AG04450 (cell line): Measurements from ENCODE around the gene METTL2A. TPM values are rescaled to one million over a fixed set of nuclear protein-coding genes. Genes with fewer than 3 reads are reported as not detected.
A peak's percentile ranks its signal among the peaks of the same experiment; 100 is the strongest.
"Not testable (repeated sequence)": the region's sequence is repeated elsewhere in the genome, so short reads cannot be mapped to it uniquely, and the experiment has no call there.

Experiments
- CTCF ChIA-PET: fragments of 300-600, 350-600 bp; formaldehyde crosslinking; extraction: SDS; loops from one replicate; lab custom pipeline; 2022; ENCODE audit warnings: antibody characterized with exemption, inconsistent platforms; lab: Charles Lee
- POLR2A ChIA-PET: fragments of 350-600 bp; formaldehyde crosslinking; extraction: SDS; loops from one replicate; lab custom pipeline; 2021; ENCODE audit warnings: antibody characterized with exemption, inconsistent platforms; lab: Yijun Ruan, JAX
- DNase-seq: peaks from one replicate; pipeline ENCODE4 v3.0.0-alpha.2; 2011; ENCODE audit warnings: low read depth, low spot score
- H3K27ac ChIP-seq: one replicate; pipeline ENCODE4 v1.5.1; 2012; ENCODE audit warnings: low read depth, low read length, control low read depth
- H3K27me3 ChIP-seq: one replicate; pipeline ENCODE4 v1.6.0; 2012; ENCODE audit warnings: low read length; ENCODE audit not compliant: control insufficient read depth, insufficient read depth
- H3K4me3 ChIP-seq: 2 replicates; pipeline ENCODE4 v1.5.1; 2011; ENCODE audit warnings: mild to moderate bottlenecking, low read depth, low read length, control low read depth
- H3K9me3 ChIP-seq: 2 replicates; pipeline ENCODE4 v1.5.1; 2012; ENCODE audit warnings: low read length; ENCODE audit not compliant: control insufficient read depth, insufficient read depth
- polyA plus RNA-seq: library from polyadenylated mRNA; depleted of rRNA; stranded (reverse); fragments of >200 nt; gene quantifications from 2 replicates; pipeline ENCODE4 v1.2.3, GENCODE V29; 2011
- TF ChIP-seq, protein P1 (sequence below): IDR thresholded peaks from 2 replicates; pipeline ENCODE4 v1.5.1; 2011; ENCODE audit warnings: low read depth, low read length, control low read depth, inconsistent platforms

The METTL2A gene
- polyA plus RNA-seq, 1 experiment: 19.7 TPM

DNA sequence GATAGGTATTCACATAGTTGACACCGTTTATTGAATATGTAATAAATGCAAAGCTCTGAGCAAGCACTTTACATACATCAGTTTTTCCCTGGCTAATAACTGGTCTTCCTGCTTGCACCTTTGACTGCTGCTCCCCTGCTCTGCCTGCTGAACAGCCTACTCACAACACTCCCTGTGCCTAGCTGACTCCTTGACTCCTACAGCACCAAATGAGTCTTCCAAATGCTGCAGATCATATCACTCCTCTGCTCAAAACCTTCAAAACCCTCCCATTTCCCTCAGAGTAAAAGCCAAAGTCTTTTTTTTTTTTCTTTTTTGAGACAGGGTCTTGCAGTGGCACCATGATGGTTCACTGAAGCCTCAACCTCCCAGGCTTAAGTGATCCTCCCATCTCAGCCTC, 24.8 kb upstream of the METTL2A start:
- TF ChIP-seq, protein P1, sequence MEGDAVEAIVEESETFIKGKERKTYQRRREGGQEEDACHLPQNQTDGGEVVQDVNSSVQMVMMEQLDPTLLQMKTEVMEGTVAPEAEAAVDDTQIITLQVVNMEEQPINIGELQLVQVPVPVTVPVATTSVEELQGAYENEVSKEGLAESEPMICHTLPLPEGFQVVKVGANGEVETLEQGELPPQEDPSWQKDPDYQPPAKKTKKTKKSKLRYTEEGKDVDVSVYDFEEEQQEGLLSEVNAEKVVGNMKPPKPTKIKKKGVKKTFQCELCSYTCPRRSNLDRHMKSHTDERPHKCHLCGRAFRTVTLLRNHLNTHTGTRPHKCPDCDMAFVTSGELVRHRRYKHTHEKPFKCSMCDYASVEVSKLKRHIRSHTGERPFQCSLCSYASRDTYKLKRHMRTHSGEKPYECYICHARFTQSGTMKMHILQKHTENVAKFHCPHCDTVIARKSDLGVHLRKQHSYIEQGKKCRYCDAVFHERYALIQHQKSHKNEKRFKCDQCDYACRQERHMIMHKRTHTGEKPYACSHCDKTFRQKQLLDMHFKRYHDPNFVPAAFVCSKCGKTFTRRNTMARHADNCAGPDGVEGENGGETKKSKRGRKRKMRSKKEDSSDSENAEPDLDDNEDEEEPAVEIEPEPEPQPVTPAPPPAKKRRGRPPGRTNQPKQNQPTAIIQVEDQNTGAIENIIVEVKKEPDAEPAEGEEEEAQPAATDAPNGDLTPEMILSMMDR: no peak
- Histone ChIP-seq H3K27me3 (peaks cover 5% of the 10 kb centered on the region), H3K27ac (no peak overlapping the region), H3K4me3 (no peak overlapping the region), H3K9me3 (no peaks in the 10 kb centered on the region)
- no peak for DNase-seq
- CTCF ChIA-PET: no interaction called here
- POLR2A ChIA-PET: no interaction called here

DNA sequence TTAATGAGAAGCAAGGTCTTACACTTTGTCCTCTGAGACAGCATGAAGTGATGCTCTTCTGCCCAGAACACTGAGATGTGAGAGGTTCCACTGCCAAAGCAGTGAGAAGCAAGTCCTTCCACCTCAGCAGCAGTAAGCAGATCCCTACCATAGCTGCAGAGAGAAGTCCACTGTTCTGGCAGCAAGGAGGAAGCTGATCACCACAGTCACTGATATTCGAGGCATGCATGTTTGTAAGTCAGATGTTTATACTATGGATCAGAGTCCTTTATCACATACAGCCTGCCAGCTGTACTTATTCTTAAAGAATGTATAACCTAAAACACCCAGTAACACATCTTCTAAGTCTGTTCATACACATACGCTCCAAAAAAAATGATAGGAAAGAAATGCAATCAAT, 18.2 kb upstream of the METTL2A start:
- TF ChIP-seq, protein P1: no peak
- POLR2A ChIA-PET: interaction anchor here (0.5 kb wide), 1 partner anchor 39 kb away, joined by 8 read pairs; no protein-coding TSS in a partner anchor
- DNase-seq: peak; percentile 18
- CTCF ChIA-PET: interaction anchor here (0.5 to 1.6 kb wide), 2 partner anchors 16 to 228 kb away, joined by 3 to 8 read pairs; no protein-coding TSS in a partner anchor
- Histone ChIP-seq H3K9me3 (no peaks in the 10 kb centered on the region), H3K27me3 (peaks cover 11% of the 10 kb centered on the region), H3K27ac (no peak overlapping the region), H3K4me3 (no peak overlapping the region)

DNA sequence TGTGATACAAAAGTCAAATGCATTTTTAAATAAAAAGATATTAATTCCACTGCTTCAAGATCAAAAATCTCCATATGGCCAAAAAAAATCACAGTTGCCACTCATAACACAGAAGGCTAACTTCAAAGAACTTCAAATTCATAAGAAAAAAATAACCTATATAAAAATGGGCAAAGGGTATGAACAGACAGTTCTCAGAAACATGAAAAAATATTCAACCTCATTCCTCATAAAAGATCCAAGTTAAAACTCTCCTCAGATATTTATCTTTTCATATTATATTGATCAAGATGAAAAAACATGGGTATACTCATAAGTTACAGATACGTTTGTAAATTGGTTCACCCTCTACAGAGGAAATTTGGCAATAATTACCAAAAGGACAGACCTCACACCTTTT, 10.6 kb upstream of the METTL2A start:
- CTCF ChIA-PET: interaction anchor here (1.2 kb wide), 1 partner anchor 8 kb away, joined by 3 read pairs; no protein-coding TSS in a partner anchor
- H3K4me3 ChIP-seq, H3K27me3 ChIP-seq, DNase-seq, H3K9me3 ChIP-seq, POLR2A ChIA-PET, H3K27ac ChIP-seq: not testable (repeated sequence)

DNA sequence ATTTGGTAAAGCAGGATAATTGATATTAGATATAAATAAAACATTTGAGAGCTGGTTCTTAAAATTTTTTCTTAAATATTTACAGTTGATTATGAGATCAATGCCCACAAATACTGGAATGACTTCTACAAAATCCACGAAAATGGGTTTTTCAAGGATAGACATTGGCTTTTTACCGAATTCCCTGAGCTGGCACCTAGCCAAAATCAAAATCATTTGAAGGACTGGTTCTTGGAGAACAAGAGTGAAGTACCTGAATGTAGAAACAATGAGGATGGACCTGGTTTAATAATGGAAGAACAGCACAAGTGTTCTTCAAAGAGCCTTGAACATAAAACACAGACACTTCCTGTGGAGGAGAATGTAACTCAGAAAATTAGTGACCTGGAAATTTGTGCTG, 2.5 kb downstream of the METTL2A start:
- H3K27me3 ChIP-seq, CTCF ChIA-PET, POLR2A ChIA-PET, H3K4me3 ChIP-seq, DNase-seq, H3K27ac ChIP-seq, H3K9me3 ChIP-seq: not testable (repeated sequence)

DNA sequence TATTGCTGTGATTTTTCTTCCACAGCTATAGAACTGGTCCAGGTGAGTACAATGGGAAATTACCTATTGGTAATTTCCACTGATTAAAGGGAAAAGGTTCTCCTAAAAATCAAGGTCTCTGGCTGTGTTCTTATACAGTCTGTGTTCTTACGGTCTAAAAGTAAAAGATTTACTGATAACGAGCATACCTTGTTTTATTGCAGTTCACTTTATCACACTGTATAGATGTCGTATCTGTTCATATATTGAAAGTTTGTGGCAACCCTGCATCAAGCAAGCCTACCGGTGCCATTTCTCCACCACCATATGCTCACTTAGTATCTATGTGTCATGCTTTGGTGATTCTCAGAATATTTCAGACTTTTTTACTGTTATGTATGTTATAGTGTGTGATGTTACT, 11.6 kb downstream of the METTL2A start:
- CTCF ChIA-PET, POLR2A ChIA-PET: not testable (repeated sequence)

DNA sequence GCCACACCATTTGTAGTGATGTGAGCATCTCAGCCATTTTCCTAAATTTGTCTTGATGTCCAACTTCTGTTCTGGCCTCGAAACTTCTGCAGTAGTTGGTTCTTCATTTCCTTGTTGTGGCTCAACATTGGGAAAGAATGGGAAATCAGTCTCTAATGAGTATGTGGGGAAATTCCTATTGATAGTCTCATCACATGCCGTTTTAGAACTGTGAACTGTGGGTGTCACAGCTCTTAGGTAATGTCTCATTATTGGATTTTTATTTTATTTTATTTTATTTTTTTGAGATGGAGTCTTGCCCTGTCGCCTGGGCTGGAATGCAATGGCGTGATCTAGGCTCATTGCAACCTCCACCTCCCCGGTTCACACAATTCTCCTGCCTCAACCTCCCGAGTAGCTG, 17.5 kb downstream of the METTL2A start:
- H3K27ac ChIP-seq, H3K9me3 ChIP-seq, POLR2A ChIA-PET, H3K4me3 ChIP-seq, DNase-seq, CTCF ChIA-PET, H3K27me3 ChIP-seq: not testable (repeated sequence)

More for the DNA sequence above, 11.6 kb downstream of the METTL2A start:
- DNase-seq, H3K27me3 ChIP-seq, H3K9me3 ChIP-seq, H3K4me3 ChIP-seq, H3K27ac ChIP-seq: not testable (repeated sequence)

DNA sequence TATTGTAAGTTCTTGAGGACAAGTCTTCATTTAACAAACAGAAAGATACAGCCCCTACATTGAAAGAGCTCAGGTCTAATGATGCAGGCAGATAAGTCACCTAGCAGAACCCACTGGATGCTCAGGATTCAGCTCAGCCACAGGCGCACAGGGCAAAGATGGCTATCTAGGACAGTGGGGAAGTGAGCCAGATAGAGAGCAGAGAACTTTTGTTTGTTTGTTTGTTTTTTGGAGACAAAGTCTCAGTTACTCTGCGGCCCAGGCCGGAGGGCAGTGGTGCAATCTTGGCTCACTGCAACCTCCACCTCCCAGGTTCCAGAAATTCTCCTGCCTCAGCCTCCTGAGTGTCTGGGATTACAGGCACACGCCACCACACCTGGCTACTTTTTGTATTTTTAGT, 20.4 kb downstream of the METTL2A start:
- TF ChIP-seq, protein P1: no peak
- ChIA-PET POLR2A (no interaction called here), CTCF (no interaction called here)
- no peaks in the 10 kb centered on the region for H3K27me3 ChIP-seq
- H3K27ac ChIP-seq: no peak overlapping the region
- DNase-seq: no peak
- no peak overlapping the region for H3K4me3 ChIP-seq
- no peaks in the 10 kb centered on the region for H3K9me3 ChIP-seq

DNA sequence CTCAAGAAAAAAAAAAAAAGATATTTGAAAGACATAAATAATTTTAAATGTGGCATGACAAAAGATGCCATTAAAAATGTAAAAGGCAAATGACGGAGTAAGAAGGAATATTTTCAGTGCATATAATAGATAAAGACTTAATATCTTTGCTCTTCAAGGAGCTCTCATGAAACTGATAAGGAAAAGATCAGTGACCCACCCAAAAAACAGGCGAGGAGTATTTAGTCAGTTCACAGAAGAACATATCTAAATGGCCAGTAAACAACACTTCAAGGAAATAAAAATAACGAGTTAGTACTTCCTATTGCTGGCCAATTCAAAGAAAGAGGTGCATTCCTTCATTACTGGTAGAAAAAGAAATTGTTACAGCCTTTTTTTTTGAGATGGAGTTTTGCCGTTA, 22.1 kb downstream of the METTL2A start:
- H3K27me3 ChIP-seq, H3K9me3 ChIP-seq, CTCF ChIA-PET, POLR2A ChIA-PET, H3K4me3 ChIP-seq, DNase-seq, H3K27ac ChIP-seq: not testable (repeated sequence)

DNA sequence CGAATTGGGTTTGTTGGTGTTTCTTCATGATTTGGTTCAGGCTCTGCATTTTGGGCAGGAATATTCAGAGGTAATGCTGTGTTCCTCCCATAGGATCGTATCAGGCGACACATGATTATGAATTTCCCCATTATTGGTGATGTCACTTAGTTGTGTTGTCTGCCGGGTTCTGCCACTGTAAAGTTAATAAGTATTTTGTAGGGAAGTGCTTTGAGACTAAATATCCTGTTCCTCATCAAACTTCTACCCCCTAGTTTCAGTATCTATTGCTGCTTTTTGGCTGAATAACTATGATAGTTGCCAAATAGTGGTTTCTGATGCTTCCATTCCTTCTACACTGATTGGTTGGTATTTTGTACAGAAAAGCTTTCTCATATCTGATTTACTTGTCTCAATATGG, 28.5 kb downstream of the METTL2A start:
- POLR2A ChIA-PET, H3K9me3 ChIP-seq: not testable (repeated sequence)

DNA sequence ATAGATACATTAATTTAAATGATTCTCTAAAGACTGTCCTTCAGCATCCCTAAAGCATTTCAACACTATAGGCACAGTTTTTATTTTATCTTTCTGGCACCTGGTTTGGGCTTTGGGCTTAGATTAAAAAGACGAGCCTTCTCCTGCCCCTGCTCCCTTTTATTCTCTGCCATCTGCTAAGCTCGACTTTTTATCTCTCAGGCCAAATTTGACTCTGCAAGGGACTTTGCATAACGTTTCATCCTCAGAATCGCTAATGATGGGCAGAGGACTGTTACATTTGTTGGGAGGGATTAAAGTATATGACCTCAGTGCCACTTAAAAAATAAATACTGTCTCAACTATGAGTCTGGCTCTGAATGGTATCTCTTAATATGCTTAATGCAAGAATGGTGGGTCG, 29.3 kb downstream of the METTL2A start:
- CTCF ChIA-PET, H3K27me3 ChIP-seq, DNase-seq, H3K27ac ChIP-seq, H3K4me3 ChIP-seq, H3K9me3 ChIP-seq: not testable (repeated sequence)
- POLR2A ChIA-PET: interaction anchor here (0.7 kb wide), 1 partner anchor 1046 kb away, joined by 4 read pairs; no protein-coding TSS in a partner anchor

More for the DNA sequence above, 28.5 kb downstream of the METTL2A start:
- H3K27ac ChIP-seq, CTCF ChIA-PET, H3K4me3 ChIP-seq, H3K27me3 ChIP-seq, DNase-seq: not testable (repeated sequence)
